C4-2B (cell line): ENCODE data around the gene TULP4.

Experiments used
- H3K27ac ChIP-seq: fragments of 450-650 bp; 2 replicates; pipeline ENCODE4 v1.5.1; 2017
- CTCF ChIP-seq: fragments of 450-650 bp; conservative IDR thresholded peaks from 2 replicates; pipeline ENCODE4 v1.5.1; 2017; ENCODE audit warnings: mild to moderate bottlenecking
- ZFX ChIP-seq: fragments of 450-650 bp; IDR thresholded peaks from 2 replicates; pipeline ENCODE4 v1.6.1; 2017

The TULP4 gene

GRCh38 chr6:158498362-158498761 lies 186.1 kb downstream of the TULP4 start:
- TF ChIP-seq ZFX (no peak), CTCF (no peak)
- H3K27ac ChIP-seq = no peak overlapping the region

- H3K27ac ChIP-seq = no peak overlapping the region
- TF ChIP-seq CTCF (no peak), ZFX (no peak)
Observed at GRCh38 chr6:158499601-158500000, 187.3 kb downstream of the TULP4 start.

GRCh38 chr6:158500016-158500735 lies 187.9 kb downstream of the TULP4 start:
- no peak overlapping the region for H3K27ac ChIP-seq
- TF ChIP-seq CTCF (no peak), ZFX (no peak)

- TF ChIP-seq ZFX (no peak), CTCF (no peak)
- H3K27ac ChIP-seq = no peak overlapping the region
Observed at GRCh38 chr6:158501360-158502262, 189.3 kb downstream of the TULP4 start.

GRCh38 chr6:158502263-158502950 lies 190.1 kb downstream of the TULP4 start:
- TF ChIP-seq CTCF (no peak), ZFX (no peak)
- no peak overlapping the region for H3K27ac ChIP-seq

GRCh38 chr6:158503222-158503621 lies 191.0 kb downstream of the TULP4 start:
- no peak for TF ChIP-seq CTCF
- no peak for TF ChIP-seq ZFX
- no peak overlapping the region for H3K27ac ChIP-seq
